Stimulated activated CD4-positive, alpha-beta T cell treated with anti-CD3 and anti-CD28 coated beads, Interleukin-4, amount 100 ng/mL, for 1 hour (primary cell): Measurements from ENCODE around the gene ITGB1.

Source experiments
- DNase-seq: peaks from one replicate; pipeline ENCODE4 v3.0.0-alpha.2; 2020

ITGB1 gene

DNA sequence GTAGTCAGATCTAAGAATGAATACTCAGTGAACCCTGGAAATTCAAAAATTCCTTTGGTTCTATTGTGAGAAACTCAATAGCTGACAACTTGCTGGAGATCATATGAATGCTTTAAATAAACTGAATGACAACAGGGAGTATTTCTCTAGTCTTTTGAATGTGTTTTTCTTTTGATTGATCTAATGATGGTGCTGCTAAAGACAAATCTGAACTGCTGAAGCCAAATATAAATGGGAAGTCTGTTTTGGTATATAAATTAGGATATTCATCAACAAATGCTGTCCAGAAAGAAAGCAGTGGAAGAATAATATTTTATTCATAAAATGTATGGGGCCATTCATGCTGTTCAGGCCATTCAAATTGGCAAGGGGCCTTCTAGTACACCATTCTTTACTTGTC lies 79.4 kb downstream of the ITGB1 start:
- DNase-seq, result no peak

DNA sequence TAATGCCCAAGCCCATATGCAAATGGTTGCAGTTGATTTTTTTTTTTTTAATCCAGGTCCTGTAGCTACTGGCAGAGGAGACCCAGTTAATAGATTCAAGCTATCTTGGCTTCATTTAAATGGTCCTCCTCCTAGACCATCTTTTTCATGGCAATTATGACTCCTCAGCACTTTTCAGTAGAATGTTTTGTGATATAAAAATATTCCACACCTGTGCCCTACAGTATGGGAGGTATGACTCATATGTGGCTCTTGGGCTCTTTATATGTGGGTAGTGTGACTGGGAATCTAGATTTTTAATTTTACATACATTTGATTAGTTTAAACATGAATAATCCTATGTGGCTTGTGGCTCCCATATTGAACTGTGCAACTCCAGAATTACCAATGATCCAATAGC lies 80.1 kb downstream of the ITGB1 start:
- DNase-seq, result no peak

DNA sequence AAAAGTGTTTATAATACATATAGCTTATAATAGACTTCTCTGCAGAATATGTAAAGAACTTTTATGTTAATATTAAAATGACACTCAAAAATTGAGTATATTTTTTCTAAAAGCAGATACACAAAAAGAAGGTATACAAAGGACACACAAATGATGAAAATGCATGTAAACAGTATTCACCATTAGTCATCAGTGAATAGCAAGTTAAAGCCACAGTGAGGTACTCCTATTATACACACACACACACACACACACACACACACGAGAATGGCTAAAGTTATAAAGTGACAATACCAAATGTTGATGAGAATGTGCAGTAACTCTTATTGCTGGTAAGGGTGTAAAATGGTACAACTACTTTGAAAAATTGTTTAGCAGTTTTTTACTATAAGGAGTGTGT lies 92.9 kb downstream of the ITGB1 start:
- DNase-seq, result no peak

DNA sequence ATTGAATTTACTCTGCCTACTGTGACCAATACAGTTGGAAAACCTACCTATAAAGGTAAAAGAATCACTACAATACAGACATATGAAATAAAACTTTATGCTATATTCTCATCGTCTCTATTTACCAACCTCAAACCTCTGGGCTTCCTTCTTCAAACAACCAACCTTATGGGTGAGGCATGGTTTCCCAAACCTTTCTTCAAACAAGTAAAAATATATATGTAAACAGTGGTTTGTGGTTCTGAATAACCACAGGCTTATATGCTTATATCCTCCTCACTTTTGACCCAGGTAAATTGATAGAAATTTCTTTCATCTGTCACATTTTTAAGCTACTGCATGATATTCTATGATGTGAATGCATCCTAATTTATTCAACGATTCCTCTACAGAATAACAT lies 103.6 kb downstream of the ITGB1 start:
- no peak for DNase-seq

DNA sequence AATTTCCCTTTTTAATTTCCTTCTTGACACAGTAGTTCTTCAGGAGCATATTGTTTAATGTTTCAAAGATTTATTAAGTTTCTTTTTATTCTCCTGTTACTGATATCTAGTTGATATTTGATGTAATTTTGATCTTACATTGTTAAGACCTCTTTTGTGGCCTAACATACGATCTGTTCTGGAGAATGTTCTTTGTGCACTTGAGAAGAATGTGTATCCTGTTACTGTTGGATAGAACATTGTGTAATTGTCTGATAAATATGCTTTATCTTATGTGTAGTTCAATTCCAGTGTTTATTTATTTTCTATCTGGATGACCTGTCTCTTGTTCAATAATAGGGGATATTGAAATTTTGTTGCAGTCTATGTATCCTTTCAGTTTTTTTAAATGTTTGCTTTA lies 106.7 kb downstream of the ITGB1 start:
- DNase-seq, result no peak
